Caki2 (cell line): ENCODE data around the gene SMAD7. TPM values are rescaled to one million over a fixed set of nuclear protein-coding genes. Genes with fewer than 3 reads are reported as not detected.

ENCODE experiments used
- DNase-seq: peaks from one replicate; pipeline ENCODE4 v3.0.0-alpha.2; 2015; ENCODE audit warnings: low read depth
- in situ Hi-C: cut with HindIII; loops from 2 replicates; pipeline ENCODE4 v1.10.0; 2016; ENCODE audit warnings: low sequenced_read_pairs, low pct_unique_long_range_greater_than_20kb, mixed read lengths
- total RNA-seq: library from RNA; depleted of rRNA; stranded (reverse); fragments of >200 nt; shearing (Covaris generic); gene quantifications from 2 replicates; pipeline ENCODE4 v1.2.3, GENCODE V29; 2014; ENCODE audit warnings: low replicate concordance

The SMAD7 gene
- total RNA-seq, 1 experiment from 2014 or later, result 38.0 TPM

DNA sequence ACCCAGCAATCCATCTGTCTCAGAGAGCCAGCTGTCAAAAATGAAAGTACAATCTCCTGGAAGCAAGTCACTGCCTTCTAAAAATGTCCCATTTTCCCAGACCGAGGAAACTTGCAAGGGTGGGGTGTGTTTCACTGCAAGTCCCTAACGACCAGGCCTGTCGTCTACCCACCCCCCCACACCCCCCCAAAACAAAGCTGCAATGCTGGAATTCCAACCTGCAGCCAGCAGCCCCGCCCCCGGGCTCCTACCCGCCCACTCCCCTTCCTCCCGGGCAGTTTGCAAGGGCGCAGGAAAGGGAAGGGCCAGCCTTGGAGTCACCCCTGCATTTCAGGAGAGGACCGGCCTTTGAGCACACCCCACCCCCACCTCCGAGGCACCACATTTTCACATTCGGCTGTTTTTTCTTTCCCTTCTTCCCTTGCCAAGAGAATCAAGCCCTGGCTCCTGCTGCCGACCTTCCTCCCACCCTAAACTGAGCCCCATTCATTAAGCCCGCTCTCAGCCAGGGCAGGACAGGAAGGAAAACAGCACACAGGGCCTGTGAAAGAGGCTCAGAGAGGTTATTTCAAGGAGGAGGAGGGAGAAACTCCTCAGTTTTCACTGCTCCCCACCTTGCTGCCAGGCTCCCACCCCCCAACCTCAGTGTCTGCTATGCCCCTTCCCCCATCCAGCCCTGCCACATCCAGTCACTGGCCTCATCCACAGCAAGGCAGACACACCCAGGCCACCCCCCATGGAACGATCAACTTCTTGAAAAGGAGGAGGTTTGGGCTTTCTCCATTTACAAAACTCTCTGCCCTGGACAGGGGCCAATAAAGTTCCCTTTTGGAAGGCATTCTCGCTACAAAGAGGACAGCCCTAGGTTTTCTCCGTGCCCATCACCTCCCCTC, 11.3 kb downstream of the SMAD7 start:
- no peak for DNase-seq
- in situ Hi-C loops, result no loop called here

- in situ Hi-C loops, result no loop called here
- DNase-seq, result no peak
These were observed 11.9 kb downstream of the SMAD7 start for GRCh38 chr18:48938827-48939204.

GRCh38 chr18:48937869-48938750, 12.7 kb downstream of the SMAD7 start:
- no peak for DNase-seq
- in situ Hi-C loops, result no loop called here

DNA sequence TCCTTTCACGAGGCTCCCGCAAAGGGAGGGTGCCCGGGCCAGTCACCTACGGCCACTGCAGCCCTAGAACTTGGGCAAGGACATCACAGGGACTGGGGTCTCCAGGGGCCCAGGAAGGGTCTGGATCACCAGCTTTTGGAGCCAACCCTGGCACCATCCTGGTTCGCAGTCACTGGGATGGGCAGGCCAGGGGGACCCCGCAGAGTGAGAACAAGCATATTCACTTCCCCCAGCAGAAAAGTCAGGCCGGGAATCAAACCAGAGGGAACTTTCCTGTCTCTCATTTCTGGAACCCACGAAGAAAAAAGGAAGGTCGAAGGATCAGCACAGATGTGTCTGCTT, 15.4 kb downstream of the SMAD7 start:
- DNase-seq, result no peak
- in situ Hi-C loops, result no loop called here

- in situ Hi-C loops, result no loop called here
- DNase-seq, result no peak
These were observed 15.9 kb downstream of the SMAD7 start for GRCh38 chr18:48934723-48935432.

GRCh38 chr18:48934415-48934722, 16.4 kb downstream of the SMAD7 start:
- in situ Hi-C loops, result no loop called here
- no peak for DNase-seq

GRCh38 chr18:48933578-48934414, 17.0 kb downstream of the SMAD7 start:
- DNase-seq, result no peak
- in situ Hi-C loops, result no loop called here

DNA sequence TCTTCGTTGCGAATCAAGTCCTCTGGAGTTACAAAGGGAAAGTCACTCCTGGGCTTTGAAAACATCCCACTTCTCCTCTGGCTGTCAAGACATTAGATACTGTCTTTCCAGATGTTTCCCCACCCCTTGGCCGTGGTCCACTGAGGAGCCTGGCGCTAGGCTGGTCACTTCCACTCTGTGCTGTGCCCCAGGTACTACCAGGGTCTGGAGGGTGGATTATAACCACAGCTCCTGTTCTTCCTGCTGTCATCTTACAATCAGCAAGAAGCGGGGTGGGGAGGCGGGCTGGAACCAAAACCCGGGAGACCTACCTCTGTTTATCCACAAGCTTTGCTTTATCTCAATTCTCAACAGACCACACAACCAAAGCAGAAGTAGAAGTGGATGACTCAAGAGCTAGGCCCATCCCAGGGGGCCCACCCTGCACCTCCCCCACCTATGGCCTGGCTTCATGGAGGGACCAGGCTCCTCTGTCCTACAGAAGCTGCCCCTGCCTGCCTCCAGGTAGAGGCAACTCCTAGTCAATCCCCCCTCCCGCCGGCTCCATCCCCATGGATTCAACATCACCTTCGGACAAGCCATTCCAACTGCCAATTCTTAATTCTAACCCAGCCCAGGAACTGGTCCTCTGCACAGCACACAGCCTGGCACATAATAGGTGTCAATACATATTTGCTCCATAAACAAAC, 17.8 kb downstream of the SMAD7 start:
- no peak for DNase-seq
- in situ Hi-C loops, result no loop called here

- in situ Hi-C loops, result no loop called here
- DNase-seq, result no peak
These were observed 18.3 kb downstream of the SMAD7 start for GRCh38 chr18:48932462-48932818.

DNA sequence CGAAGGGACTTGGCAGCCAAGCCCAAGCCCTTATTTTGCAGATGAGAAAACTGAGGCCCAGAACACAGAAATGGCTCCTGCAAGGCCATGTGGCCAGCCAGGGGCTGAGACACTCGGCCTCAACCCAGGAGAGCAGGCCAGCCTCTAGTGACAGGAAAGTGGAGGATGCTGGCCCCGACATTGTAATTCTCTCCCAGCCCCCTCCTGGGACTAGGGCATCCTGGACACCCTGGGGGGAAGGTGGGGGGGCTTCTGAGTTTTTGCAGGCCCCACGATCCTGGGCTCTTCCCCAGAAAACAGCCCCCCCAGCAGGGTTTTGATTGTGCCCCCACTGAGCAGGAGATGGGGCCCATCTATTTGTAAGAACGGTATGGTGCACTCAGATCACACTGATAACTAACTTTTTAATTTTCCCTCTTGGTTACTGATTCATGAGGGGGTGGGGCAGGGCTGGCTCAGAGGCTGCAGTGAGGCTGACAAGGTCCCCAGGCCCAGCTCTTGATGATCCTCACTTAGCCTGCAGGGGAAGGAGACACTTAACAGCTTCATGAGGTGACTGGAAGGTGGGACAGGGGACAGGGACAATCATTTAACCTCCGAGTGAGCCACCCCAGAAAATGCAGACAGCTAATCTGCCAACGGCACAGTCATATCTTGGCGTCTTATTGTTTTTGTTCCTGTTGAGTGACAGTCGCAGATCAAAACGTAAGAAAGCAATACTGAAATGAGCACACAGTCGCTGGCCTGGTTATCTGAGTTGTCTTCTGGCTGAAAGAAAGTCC, 18.9 kb downstream of the SMAD7 start:
- in situ Hi-C loops, result no loop called here
- DNase-seq, result peak; percentile 69

DNA sequence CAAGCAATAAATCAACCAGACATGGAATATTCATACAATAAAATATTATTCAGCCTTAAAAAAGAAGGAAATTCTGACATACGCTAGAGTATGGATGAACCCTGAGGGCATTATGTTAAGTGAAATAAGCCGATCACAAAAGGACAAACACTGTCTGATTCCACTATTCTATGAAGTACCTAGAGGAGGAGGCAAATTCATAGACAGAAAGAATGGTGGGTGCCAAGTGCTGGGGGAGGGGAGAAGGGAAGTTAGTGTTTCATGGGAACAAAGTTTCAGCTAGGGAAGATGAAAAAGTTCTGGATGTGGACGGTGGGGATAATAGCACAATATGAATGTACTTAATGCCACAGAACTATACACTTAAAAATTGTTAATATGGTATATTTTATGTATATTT, 19.8 kb downstream of the SMAD7 start:
- in situ Hi-C loops, result no loop called here

GRCh38 chr18:48929941-48930713, 20.6 kb downstream of the SMAD7 start:
- DNase-seq, result peak; percentile 95
- in situ Hi-C loops, result no loop called here

More for the DNA sequence above, 19.8 kb downstream of the SMAD7 start:
- no peak for DNase-seq

- peak; percentile 62 for DNase-seq
- in situ Hi-C loops, result no loop called here
These were observed 21.6 kb downstream of the SMAD7 start for GRCh38 chr18:48929212-48929612.

DNA sequence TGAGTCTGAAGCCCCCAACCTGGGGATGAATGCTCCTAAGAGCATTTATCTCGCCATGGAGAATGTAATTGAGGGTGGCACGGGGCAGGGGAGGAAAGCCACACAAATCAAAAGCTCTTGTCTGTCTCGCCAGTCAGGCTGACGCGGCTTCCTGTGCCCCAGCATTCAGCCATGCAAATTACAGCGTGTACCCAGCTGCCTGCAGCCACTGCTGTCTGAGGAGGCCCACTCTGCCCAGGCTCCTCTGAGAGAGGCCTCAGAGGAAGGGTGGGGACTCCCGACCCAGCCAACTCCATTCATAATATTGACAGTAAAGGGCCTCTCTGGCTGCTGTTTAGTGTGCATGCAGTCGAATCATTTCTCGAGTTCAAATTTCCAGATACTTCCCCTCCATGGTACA, 22.0 kb downstream of the SMAD7 start:
- DNase-seq, result peak; percentile 61
- in situ Hi-C loops, result no loop called here

DNA sequence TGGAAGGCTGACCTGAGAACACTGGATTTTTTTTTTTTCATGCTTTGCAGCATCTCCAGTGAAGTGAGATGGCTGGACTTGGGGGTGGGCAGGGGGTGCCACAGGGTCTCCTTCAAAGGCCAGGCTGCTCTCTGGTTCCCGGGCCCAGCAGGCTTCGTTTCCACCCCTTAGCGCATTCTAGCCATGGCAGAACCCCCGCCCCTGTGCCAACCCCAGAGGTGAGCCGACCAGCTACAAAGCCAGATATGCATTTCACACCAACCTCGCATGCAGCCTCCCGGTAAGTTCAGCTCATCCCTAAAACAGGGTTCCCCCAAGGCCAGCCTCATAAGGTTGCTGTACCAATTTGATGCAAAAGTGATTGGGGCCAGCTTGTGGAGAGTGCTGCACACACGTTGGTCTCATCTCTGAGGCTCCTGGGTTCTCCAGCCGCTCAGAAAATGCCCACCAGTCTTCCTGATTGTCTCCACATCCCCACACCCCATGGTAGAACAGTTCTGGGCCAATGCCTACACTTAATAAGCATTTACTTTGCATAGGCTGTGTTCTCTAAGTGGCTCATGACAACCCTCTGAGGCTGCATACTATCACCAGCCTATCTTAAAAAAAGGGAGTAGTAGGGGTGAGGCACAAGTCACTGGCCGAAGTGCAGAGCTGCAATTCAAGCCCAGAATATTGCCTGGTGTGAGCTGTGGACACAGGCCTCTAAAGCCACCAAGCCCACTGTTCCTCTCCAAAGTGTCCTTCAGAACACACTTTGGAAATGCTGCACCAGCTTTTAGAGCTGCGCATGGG, 23.3 kb downstream of the SMAD7 start:
- no peak for DNase-seq
- in situ Hi-C loops, result no loop called here

DNA sequence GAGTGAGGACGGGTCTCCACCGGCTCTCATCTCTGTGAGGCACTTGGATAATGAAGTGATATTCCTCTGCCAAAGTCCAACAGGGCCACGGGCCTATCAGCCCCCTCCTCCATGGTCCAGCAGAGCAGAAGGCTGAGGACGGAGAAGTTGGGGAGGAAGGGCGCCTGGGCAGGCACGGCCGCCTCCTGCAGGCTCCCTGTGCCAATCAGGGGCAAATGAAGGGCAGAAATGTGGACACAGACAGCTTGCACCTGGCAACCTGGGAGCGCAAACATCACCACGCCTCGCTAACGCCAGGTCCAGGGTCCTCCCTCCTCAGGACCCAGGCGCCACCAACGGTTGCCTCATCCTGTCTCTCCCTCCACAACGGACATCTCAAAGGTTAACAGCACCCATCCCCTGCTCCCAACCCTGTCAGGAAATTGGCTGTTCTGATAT, 24.3 kb downstream of the SMAD7 start:
- in situ Hi-C loops, result no loop called here
- no peak for DNase-seq
